Body of pancreas (tissue), 4 donors: Measurements from ENCODE around the gene ARHGAP42. TPM values are rescaled to one million over a fixed set of nuclear protein-coding genes. Genes with fewer than 3 reads are reported as not detected.

Experiments used
- ATAC-seq: fragments of 150-250 bp; one replicate; pipeline ENCODE4 v1.9.1; 2016
- DNase-seq, 4 donors: peaks; one replicate each; pipeline ENCODE4 v3.0.0-alpha.2; 2019
- H3K27ac ChIP-seq, 4 donors: fragments of 200-600 bp; sonication (generic); 1 replicate in 3 of 4; 2 replicates in 1 of 4; pipeline versions ENCODE4 v1.5.1 to v1.6.1; 2016 to 2019; ENCODE audit warnings: mild to moderate bottlenecking in 1 of 4, mixed read lengths in 1 of 4, moderate library complexity in 1 of 4
- H3K27me3 ChIP-seq, 2 donors: fragments of 200-600 bp; sonication (generic); one replicate each; pipeline ENCODE4 v1.6.0; 2016; ENCODE audit warnings: mild to moderate bottlenecking in 1 of 2
- H3K36me3 ChIP-seq, 2 donors: fragments of 200-600 bp; sonication (generic); replicated peaks in 1 of 2; 2 replicates each; pipeline ENCODE4 v1.5.1; 2016; ENCODE audit warnings: low read depth in 2 of 2; ENCODE audit not compliant: insufficient read depth in 1 of 2
- H3K4me1 ChIP-seq: fragments of 200-600 bp; sonication (generic); one replicate; pipeline ENCODE4 v1.6.0; 2016
- H3K4me3 ChIP-seq, 2 donors: fragments of 200-600 bp; sonication (generic); 1 replicate in 1 of 2; 2 replicates in 1 of 2; pipeline ENCODE4 v1.5.1; 2016 to 2019
- H3K9me3 ChIP-seq, 3 donors: fragments of 200-600 bp; sonication (generic); 1 replicate in 2 of 3; 2 replicates in 1 of 3; pipeline ENCODE4 v1.5.1; 2016
- POLR2A ChIP-seq, 3 donors: fragments of 450-650 bp; IDR thresholded peaks; one replicate each; pipeline ENCODE4 v1.6.1; 2016; ENCODE audit warnings: antibody characterized with exemption in 3 of 3, mild to moderate bottlenecking in 2 of 3
- WGBS, 2 donors: methylation state at CpG; one replicate each; pipeline ENCODE4 v1.1.5; 2017; 5-methylcytosine and 5-hydroxymethylcytosine counted together
- intact Hi-C: fragments of 100-400 bp; cut with DNase I; formaldehyde crosslinking; loops from one replicate; pipeline ENCODE4 v1.15.1; 2023
- total RNA-seq, 2 donors: library from RNA; depleted of rRNA; stranded (reverse); fragments of >200 nt; gene quantifications; one replicate each; pipeline ENCODE4 v1.1.0, GENCODE V29; 2016
- TF ChIP-seq, protein P1 (sequence below), 7 experiments: fragments of 450-650 bp in 4 of 7; fragments of 200-600 bp in 3 of 7; sonication (generic) in 3 of 7; IDR thresholded peaks; one replicate each; pipeline ENCODE4 v1.5.1; 2016 to 2019; ENCODE audit warnings: antibody characterized with exemption in 7 of 7

The ARHGAP42 gene
- total RNA-seq, 2 donors from 2014 or later, result 3.6 to 4.7 TPM

DNA sequence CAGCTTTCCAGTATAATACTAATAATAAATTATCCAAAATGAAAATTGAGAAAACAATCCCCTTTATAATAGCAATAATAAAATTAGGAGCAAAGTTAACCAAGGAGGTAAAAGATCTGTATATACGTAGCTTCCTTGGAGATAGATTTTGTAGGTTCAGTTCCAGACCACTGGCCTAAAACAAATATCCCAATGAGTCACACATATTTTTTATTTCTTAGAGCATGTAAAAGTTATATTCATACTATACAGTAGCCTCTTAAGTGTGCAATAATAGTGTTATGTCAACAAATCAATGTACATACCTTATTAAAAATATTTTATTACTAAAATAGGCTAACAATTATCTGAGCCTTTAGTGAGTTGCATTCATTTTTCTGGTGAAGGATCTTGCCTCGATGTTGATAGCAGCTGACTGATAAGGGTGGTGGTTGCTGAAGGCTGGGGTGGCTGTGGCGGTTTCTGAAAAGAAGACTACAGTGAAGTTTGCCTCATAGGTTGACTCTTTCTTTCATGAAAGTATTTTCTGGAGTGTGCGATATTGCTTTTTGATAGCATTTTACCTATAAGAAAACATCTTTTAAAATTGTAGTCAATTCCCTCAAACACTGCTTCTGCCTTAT is 178.5 kb downstream of the ARHGAP42 start:
- DNase-seq, result no peak
- no peak overlapping the region for H3K4me3 ChIP-seq
- no peak for TF ChIP-seq POLR2A (IDR thresholded peaks at IDR 0.05)
- TF ChIP-seq, protein P1, sequence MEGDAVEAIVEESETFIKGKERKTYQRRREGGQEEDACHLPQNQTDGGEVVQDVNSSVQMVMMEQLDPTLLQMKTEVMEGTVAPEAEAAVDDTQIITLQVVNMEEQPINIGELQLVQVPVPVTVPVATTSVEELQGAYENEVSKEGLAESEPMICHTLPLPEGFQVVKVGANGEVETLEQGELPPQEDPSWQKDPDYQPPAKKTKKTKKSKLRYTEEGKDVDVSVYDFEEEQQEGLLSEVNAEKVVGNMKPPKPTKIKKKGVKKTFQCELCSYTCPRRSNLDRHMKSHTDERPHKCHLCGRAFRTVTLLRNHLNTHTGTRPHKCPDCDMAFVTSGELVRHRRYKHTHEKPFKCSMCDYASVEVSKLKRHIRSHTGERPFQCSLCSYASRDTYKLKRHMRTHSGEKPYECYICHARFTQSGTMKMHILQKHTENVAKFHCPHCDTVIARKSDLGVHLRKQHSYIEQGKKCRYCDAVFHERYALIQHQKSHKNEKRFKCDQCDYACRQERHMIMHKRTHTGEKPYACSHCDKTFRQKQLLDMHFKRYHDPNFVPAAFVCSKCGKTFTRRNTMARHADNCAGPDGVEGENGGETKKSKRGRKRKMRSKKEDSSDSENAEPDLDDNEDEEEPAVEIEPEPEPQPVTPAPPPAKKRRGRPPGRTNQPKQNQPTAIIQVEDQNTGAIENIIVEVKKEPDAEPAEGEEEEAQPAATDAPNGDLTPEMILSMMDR (IDR thresholded peaks at IDR 0.05), result no peak
- ATAC-seq, result no peak
- H3K36me3 ChIP-seq, result no peaks in the 10 kb centered on the region
- 49 to 62% methylated on average over 4 of the region's 4 CpGs for WGBS, 2 donors
- no peaks in the 10 kb centered on the region for H3K27me3 ChIP-seq
- intact Hi-C loops, result no loop called here
- no peaks in the 10 kb centered on the region for H3K4me1 ChIP-seq
- no peaks in the 10 kb centered on the region for H3K9me3 ChIP-seq
- H3K27ac ChIP-seq, result no peak overlapping the region

DNA sequence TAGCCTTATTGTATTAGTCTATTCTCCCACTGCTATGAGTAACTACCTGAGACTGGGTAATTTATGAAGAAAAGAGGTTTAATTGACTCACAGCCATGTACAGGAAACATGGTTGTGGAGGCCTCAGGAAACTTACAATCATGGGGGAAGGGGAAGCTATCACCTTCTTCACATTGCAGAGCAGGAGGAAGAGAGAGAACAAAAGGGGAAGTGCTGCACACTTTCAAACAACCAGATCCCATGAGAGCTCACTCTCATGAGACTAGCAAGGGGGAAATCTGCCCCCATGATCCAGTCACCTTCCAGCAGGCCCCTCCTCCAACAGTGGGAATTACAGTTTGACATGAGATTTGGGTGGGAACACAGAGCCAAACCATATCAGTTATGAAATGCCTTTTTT is 179.4 kb downstream of the ARHGAP42 start:
- Histone ChIP-seq H3K4me3 (no peak overlapping the region), H3K36me3 (no peaks in the 10 kb centered on the region), H3K9me3 (no peaks in the 10 kb centered on the region), H3K27ac (no peak overlapping the region), H3K27me3 (no peaks in the 10 kb centered on the region), H3K4me1 (no peaks in the 10 kb centered on the region)
- ATAC-seq, result no peak
- TF ChIP-seq, protein P1 (IDR thresholded peaks at IDR 0.05), result no peak
- no peak for TF ChIP-seq POLR2A (IDR thresholded peaks at IDR 0.05)
- intact Hi-C loops, result no loop called here
- DNase-seq, result no peak

DNA sequence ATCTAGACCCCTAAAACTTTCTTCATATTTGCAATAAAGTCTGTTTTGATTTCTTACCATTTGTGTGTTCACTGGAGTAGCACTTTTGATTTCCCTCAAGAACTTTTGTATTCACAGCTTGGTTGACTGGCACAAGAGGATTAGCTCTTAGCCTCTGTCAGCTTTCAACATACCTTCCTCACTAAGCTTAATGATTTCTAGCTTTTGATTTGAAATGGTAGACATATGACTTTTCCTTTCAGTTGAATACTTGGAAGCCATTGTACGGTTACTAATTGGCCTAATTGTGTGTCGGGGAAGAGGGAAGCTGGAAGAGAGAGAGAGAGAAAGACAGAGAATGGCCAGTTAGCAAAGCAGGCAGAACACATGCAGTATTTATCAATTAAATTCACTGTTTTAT is 180.5 kb downstream of the ARHGAP42 start:
- TF ChIP-seq, protein P1 (IDR thresholded peaks at IDR 0.05), result no peak
- TF ChIP-seq POLR2A (IDR thresholded peaks at IDR 0.05), result no peak
- DNase-seq, result no peak

GRCh38 chr11:100869328-100869727 is 182.2 kb downstream of the ARHGAP42 start:
- WGBS, 2 donors, result 32 to 36% methylated on average over 1 of the region's 1 CpG
- intact Hi-C loops, result no loop called here

More for the DNA sequence above, 180.5 kb downstream of the ARHGAP42 start:
- Histone ChIP-seq H3K4me3 (no peak overlapping the region), H3K36me3 (no peaks in the 10 kb centered on the region), H3K27me3 (no peaks in the 10 kb centered on the region), H3K27ac (no peak overlapping the region), H3K4me1 (no peaks in the 10 kb centered on the region), H3K9me3 (no peaks in the 10 kb centered on the region)
- 46 to 61% methylated on average over 2 of the region's 2 CpGs for WGBS, 2 donors
- intact Hi-C loops, result no loop called here
- ATAC-seq, result no peak

More at GRCh38 chr11:100869328-100869727, 182.2 kb downstream of the ARHGAP42 start:
- Histone ChIP-seq H3K4me1 (no peaks in the 10 kb centered on the region), H3K36me3 (no peaks in the 10 kb centered on the region), H3K9me3 (no peaks in the 10 kb centered on the region), H3K4me3 (no peak overlapping the region), H3K27ac (no peak overlapping the region), H3K27me3 (no peaks in the 10 kb centered on the region)
- no peak for TF ChIP-seq POLR2A (IDR thresholded peaks at IDR 0.05)
- TF ChIP-seq, protein P1 (IDR thresholded peaks at IDR 0.05), result no peak
- ATAC-seq, result no peak
- DNase-seq, result no peak
